ENCODE measurements around the gene WNT2. TPM values are rescaled to one million over a fixed set of nuclear protein-coding genes. Genes with fewer than 3 reads are reported as not detected.

WNT2 gene
- total RNA-seq, 3 donors from 2014 or later = 1.5 to 2.4 (median 2.0) TPM

DNA sequence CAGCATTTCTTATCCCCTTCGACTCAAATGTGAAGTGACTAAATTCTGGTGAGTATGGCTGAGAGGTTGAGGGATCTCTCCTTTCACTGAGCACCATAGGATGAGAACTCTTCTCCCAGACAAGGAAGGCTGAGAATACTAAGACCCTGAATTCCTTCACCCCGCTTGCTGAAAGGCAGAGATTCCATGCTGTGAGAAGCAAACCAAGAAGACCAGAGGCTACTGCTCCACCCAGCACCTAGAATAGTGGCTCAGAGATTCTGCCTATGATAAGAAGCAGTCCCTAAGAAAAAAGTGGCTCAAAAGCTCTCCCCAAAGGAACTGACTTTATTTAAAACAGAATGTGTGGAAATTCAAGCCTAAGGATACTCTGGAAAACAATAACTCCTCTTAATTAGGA, 26.7 kb upstream of the WNT2 start:
- TF ChIP-seq, protein P1, sequence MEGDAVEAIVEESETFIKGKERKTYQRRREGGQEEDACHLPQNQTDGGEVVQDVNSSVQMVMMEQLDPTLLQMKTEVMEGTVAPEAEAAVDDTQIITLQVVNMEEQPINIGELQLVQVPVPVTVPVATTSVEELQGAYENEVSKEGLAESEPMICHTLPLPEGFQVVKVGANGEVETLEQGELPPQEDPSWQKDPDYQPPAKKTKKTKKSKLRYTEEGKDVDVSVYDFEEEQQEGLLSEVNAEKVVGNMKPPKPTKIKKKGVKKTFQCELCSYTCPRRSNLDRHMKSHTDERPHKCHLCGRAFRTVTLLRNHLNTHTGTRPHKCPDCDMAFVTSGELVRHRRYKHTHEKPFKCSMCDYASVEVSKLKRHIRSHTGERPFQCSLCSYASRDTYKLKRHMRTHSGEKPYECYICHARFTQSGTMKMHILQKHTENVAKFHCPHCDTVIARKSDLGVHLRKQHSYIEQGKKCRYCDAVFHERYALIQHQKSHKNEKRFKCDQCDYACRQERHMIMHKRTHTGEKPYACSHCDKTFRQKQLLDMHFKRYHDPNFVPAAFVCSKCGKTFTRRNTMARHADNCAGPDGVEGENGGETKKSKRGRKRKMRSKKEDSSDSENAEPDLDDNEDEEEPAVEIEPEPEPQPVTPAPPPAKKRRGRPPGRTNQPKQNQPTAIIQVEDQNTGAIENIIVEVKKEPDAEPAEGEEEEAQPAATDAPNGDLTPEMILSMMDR (IDR thresholded peaks at IDR 0.05) = no peak
- no peak for TF ChIP-seq POLR2AphosphoS5 (IDR thresholded peaks at IDR 0.05)
- Histone ChIP-seq H3K27me3 (no peaks in the 10 kb centered on the region), H3K36me3 (no peaks in the 10 kb centered on the region), H3K4me1 (no peaks in the 10 kb centered on the region), H3K4me3 (no peak overlapping the region), H3K27ac (no peak overlapping the region), H3K9me3 (no peaks in the 10 kb centered on the region)
- DNase-seq (ENCODE audit: low spot score in 2 of 2) = no peak
- intact Hi-C loops (cut with DNase I; ENCODE audit: low total_unique reads) = no loop called here

DNA sequence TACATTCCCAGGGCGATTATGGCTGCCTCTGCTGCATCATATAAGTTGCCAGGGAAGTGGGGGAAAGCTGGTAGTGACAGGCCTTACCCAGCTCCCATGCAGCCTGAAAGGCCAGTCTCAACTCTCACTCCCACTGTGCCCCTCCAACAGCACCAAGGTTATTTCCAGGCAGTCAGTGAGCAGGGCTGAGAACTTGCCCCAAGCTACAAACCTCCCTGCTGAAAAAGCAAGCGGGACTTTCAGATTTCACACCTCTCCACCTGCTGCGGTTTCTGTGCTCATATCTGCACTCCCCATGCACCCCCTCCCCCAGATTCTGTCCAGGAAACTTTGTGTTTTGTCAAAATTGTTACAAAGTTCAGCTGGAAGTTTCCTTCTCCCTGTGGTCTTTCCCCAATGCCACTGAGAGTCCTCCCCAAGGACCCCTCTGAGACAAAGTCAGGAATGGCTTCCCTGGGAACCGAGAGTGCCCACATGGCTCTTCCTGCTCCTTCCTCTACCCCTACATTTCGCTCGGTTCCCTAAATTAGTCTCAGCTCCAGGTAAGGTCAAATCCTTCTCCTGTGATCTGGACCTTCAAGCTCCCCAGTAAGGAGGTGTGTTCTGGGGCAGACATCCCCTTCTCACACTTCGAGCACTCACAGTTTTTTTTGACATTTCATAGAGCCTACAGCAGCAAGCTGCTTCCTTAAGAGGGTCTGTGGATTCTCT, 25.3 kb upstream of the WNT2 start:
- TF ChIP-seq POLR2A (IDR thresholded peaks at IDR 0.05) = no peak
- TF ChIP-seq, protein P1 (IDR thresholded peaks at IDR 0.05) = no peak
- TF ChIP-seq POLR2AphosphoS5 (IDR thresholded peaks at IDR 0.05) = no peak
- Histone ChIP-seq H3K4me3 (no peak overlapping the region), H3K27me3 (no peaks in the 10 kb centered on the region), H3K27ac (no peak overlapping the region), H3K36me3 (no peaks in the 10 kb centered on the region), H3K9me3 (no peaks in the 10 kb centered on the region), H3K4me1 (no peaks in the 10 kb centered on the region)
- DNase-seq (ENCODE audit: low spot score in 2 of 2) = no peak
- intact Hi-C loops (cut with DNase I; ENCODE audit: low total_unique reads) = no loop called here

DNA sequence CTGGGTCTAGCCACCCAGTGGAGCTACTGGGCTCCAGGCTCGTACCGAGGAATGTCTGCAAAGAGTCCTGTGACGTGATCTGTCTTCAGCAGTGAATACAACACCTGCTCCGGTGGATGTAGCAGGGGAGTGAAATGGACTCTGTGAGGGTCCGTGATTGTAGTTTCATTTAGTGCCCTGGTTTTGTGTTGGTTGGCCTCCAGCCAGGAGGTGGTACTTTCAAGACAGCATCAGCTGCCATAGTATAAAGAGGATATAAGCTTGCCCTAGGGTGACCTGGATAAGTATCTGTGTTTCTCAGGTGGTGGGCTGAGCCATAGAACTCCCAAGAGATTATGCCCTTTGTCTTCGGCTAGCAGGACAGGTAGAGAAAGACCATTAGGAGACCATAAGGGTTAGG, 24.6 kb upstream of the WNT2 start:
- no peak for TF ChIP-seq POLR2A (IDR thresholded peaks at IDR 0.05)
- TF ChIP-seq, protein P1 (IDR thresholded peaks at IDR 0.05) = no peak
- TF ChIP-seq POLR2AphosphoS5 (IDR thresholded peaks at IDR 0.05) = no peak
- Histone ChIP-seq H3K27ac (no peak overlapping the region), H3K4me3 (no peak overlapping the region), H3K27me3 (no peaks in the 10 kb centered on the region), H3K36me3 (no peaks in the 10 kb centered on the region), H3K9me3 (no peaks in the 10 kb centered on the region), H3K4me1 (no peaks in the 10 kb centered on the region)
- intact Hi-C loops (cut with DNase I; ENCODE audit: low total_unique reads) = no loop called here
- DNase-seq (ENCODE audit: low spot score in 2 of 2) = no peak

DNA sequence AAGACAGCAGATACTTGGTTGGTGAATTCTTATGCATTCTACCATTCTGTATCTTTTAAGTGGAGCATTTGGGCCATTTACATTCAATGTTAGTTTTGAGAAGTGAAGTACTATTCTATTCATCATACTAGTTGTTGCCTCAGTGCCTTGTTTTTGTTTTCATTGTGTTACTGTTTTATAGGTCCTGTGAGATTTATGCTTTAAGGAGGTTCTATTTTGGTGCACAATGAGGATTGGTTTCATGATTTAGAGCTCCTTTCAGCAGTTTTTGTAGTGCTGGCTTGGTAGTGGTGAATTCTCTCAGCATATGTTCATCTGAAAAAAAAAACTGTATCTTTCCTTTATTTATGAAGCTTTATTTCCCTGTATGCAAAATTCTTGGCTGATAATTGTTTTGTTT, 23.3 kb upstream of the WNT2 start:
- Histone ChIP-seq H3K27ac (no peak overlapping the region), H3K36me3 (no peaks in the 10 kb centered on the region), H3K4me1 (no peaks in the 10 kb centered on the region), H3K9me3 (no peaks in the 10 kb centered on the region), H3K4me3 (no peak overlapping the region), H3K27me3 (no peaks in the 10 kb centered on the region)
- no peak for DNase-seq (ENCODE audit: low spot score in 2 of 2)
- TF ChIP-seq, protein P1 (IDR thresholded peaks at IDR 0.05) = no peak
- TF ChIP-seq POLR2A (IDR thresholded peaks at IDR 0.05) (no peak), POLR2AphosphoS5 (IDR thresholded peaks at IDR 0.05) (no peak)
- intact Hi-C loops (cut with DNase I; ENCODE audit: low total_unique reads) = no loop called here

DNA sequence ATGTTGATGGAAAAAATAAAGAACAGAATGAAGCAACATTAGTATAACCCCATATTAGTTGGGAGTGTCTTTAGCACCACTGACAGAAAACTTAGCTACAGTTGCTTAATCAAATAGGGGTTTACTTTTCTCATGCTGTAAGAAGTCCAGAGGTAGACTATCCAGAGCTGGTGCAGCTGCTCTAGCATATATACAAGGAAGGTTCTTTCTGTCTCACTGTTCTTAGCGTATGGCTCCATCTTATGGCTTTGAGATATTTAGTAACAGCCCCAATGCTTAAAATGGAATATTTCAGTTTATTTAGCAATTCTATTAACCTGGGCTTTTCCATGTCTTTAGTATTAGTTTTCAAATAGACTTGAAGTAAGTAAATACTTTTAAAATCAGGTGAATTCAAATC, 15.2 kb upstream of the WNT2 start:
- no peak for DNase-seq (ENCODE audit: low spot score in 2 of 2)
- Histone ChIP-seq H3K36me3 (no peaks in the 10 kb centered on the region), H3K27me3 (no peaks in the 10 kb centered on the region), H3K27ac (no peak overlapping the region), H3K4me3 (no peak overlapping the region), H3K4me1 (no peaks in the 10 kb centered on the region), H3K9me3 (no peaks in the 10 kb centered on the region)
- intact Hi-C loops (cut with DNase I; ENCODE audit: low total_unique reads) = no loop called here
- TF ChIP-seq, protein P1 (IDR thresholded peaks at IDR 0.05) = no peak
- TF ChIP-seq POLR2A (IDR thresholded peaks at IDR 0.05) = no peak
- TF ChIP-seq POLR2AphosphoS5 (IDR thresholded peaks at IDR 0.05) = no peak

Data from breast epithelium (tissue), 4 donors.